OCI-LY7 (cell line): ENCODE data around the gene ITGA5.

Experiments
- EZH2phosphoT487 ChIP-seq: fragments of 200-600 bp; sonication (generic); IDR thresholded peaks from 2 replicates; pipeline ENCODE4 v1.6.1; 2018; ENCODE audit warnings: low read depth, borderline replicate concordance, mild to moderate bottlenecking, mixed run types, antibody characterized with exemption, low read length, moderate library complexity, mixed read lengths
- TF ChIP-seq, protein P1 (sequence below): fragments of 200-600 bp; sonication (generic); conservative IDR thresholded peaks from 2 replicates; pipeline ENCODE4 v1.5.1; 2014; ENCODE audit warnings: mild to moderate bottlenecking, antibody characterized with exemption, low read length, moderate library complexity, mixed read lengths

DNA sequence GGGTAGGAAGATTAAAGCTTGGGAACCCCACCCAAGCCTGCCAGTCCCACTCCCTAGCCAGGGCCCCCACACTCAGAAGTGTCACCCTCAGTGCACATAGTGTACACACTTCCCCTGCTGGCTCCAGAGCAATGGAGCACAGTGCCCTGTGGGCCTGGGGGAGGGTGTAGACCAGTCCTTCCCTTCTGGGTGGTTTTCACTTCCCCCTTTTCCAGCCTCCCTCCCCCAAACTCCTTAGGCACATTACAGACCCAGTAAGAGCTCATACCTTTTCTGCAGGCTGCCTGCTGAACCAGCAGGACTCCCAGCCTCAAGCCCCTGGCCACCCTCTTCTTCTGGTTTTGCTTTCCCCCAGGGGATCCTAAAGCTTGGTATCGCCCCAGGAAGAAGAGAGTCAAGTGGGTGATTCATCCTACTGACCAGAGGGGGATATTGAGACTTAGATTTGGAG, 34.5 kb downstream of the ITGA5 start, which contains the start of gene ZNF385A:
- TF ChIP-seq, protein P1, sequence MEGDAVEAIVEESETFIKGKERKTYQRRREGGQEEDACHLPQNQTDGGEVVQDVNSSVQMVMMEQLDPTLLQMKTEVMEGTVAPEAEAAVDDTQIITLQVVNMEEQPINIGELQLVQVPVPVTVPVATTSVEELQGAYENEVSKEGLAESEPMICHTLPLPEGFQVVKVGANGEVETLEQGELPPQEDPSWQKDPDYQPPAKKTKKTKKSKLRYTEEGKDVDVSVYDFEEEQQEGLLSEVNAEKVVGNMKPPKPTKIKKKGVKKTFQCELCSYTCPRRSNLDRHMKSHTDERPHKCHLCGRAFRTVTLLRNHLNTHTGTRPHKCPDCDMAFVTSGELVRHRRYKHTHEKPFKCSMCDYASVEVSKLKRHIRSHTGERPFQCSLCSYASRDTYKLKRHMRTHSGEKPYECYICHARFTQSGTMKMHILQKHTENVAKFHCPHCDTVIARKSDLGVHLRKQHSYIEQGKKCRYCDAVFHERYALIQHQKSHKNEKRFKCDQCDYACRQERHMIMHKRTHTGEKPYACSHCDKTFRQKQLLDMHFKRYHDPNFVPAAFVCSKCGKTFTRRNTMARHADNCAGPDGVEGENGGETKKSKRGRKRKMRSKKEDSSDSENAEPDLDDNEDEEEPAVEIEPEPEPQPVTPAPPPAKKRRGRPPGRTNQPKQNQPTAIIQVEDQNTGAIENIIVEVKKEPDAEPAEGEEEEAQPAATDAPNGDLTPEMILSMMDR: no peak
- no peak for TF ChIP-seq EZH2phosphoT487
